HG02973 (cell line): ENCODE data around the gene MCTP1.
"Not testable (repeated sequence)": the region's sequence is repeated elsewhere in the genome, so short reads cannot be mapped to it uniquely, and the experiment has no call there.

Experiments used
- ATAC-seq: cut with Tn5 transposase; IDR thresholded peaks from one replicate; pipeline ENCODE4 v1.9.1; 2021; ENCODE audit warnings: moderate library complexity; ENCODE audit not compliant: unreplicated experiment

Gene MCTP1

GRCh38 chr5:94972268-94972667, 312.6 kb downstream of the MCTP1 start:
- ATAC-seq, result no peak

- ATAC-seq, result no peak
Measured at GRCh38 chr5:94969174-94969573, 315.7 kb downstream of the MCTP1 start.

- ATAC-seq, result peak; percentile 74
Measured at GRCh38 chr5:94968507-94969095, 316.3 kb downstream of the MCTP1 start.

- no peak for ATAC-seq
Measured at GRCh38 chr5:94967525-94967924, 317.4 kb downstream of the MCTP1 start.

- not testable (repeated sequence) for ATAC-seq
Measured at GRCh38 chr5:94959279-94959678, 325.6 kb downstream of the MCTP1 start.

GRCh38 chr5:94945656-94946055, 339.2 kb downstream of the MCTP1 start:
- no peak for ATAC-seq

- no peak for ATAC-seq
Measured at GRCh38 chr5:94944160-94944559, 340.7 kb downstream of the MCTP1 start.

- ATAC-seq, result no peak
Measured at GRCh38 chr5:94941122-94941755, 343.7 kb downstream of the MCTP1 start.

- no peak for ATAC-seq
Measured at GRCh38 chr5:94932259-94932658, 352.6 kb downstream of the MCTP1 start.

GRCh38 chr5:94928891-94929290, 356.0 kb downstream of the MCTP1 start:
- no peak for ATAC-seq

GRCh38 chr5:94920570-94920969, 364.3 kb downstream of the MCTP1 start:
- ATAC-seq, result no peak

GRCh38 chr5:94916619-94917018, 368.3 kb downstream of the MCTP1 start:
- no peak for ATAC-seq

- ATAC-seq, result no peak
Measured at GRCh38 chr5:94911276-94911675, 373.6 kb downstream of the MCTP1 start.

- no peak for ATAC-seq
Measured at GRCh38 chr5:94910721-94911120, 374.2 kb downstream of the MCTP1 start.

GRCh38 chr5:94908889-94909480, 375.9 kb downstream of the MCTP1 start:
- ATAC-seq, result peak; percentile 58

- ATAC-seq, result no peak
Measured at GRCh38 chr5:94906750-94907149, 378.1 kb downstream of the MCTP1 start.

- ATAC-seq, result no peak
Measured at GRCh38 chr5:94903726-94904125, 381.2 kb downstream of the MCTP1 start.

- peak; percentile 92 for ATAC-seq
Measured at GRCh38 chr5:94901191-94901979, 383.5 kb downstream of the MCTP1 start.

- ATAC-seq, result no peak
Measured at GRCh38 chr5:94900006-94900505, 384.8 kb downstream of the MCTP1 start.

- no peak for ATAC-seq
Measured at GRCh38 chr5:94893412-94894135, 391.3 kb downstream of the MCTP1 start.

- ATAC-seq, result no peak
Measured at GRCh38 chr5:94891972-94892371, 392.9 kb downstream of the MCTP1 start.
